Measurements from ENCODE around the gene DACH2.

The DACH2 gene

DNA sequence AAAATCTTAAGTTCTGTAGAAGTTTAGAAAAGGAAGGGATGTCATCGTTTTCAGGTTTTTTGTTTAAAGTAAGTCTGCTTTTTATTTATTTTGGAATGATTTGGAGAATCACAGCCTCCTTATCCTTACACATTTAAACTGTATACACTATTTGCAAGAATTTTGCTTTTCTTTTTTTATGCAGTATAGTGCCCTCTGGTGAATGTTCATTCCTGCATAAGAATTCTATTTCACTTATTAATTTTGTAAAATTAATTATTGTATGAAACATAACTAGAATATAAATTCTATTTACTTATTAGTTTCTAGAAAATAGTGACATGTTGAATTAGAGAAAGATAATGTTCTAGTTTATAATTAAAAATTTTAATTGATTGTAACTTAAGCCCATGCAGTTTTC, 44.6 kb downstream of the DACH2 start:
- TF ChIP-seq, protein P1, sequence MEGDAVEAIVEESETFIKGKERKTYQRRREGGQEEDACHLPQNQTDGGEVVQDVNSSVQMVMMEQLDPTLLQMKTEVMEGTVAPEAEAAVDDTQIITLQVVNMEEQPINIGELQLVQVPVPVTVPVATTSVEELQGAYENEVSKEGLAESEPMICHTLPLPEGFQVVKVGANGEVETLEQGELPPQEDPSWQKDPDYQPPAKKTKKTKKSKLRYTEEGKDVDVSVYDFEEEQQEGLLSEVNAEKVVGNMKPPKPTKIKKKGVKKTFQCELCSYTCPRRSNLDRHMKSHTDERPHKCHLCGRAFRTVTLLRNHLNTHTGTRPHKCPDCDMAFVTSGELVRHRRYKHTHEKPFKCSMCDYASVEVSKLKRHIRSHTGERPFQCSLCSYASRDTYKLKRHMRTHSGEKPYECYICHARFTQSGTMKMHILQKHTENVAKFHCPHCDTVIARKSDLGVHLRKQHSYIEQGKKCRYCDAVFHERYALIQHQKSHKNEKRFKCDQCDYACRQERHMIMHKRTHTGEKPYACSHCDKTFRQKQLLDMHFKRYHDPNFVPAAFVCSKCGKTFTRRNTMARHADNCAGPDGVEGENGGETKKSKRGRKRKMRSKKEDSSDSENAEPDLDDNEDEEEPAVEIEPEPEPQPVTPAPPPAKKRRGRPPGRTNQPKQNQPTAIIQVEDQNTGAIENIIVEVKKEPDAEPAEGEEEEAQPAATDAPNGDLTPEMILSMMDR (IDR thresholded peaks at IDR 0.05; ENCODE audit: extremely low read depth, missing control alignments): no peak

DNA sequence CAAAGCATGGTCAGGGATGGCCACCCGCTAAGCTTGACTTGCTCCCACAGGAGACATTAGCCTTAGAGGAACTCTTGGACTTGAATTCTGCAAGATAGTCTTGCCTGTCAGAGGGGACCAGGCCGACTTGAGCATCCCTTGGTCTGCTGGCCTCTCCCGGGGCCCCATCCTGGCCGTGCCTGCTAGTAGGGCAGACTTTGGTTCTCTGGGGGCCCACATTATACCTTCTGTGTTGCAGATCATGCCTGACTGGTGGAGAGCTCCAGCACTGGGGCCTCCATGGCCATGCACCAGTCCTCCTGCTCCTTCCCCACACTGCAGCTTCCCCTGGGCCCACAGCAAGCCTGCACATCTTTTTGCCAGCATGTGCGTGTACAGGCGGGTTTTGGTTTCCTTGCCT, 46.5 kb downstream of the DACH2 start:
- no peak for DNase-seq (ENCODE audit: low spot score)
- TF ChIP-seq, protein P1 (IDR thresholded peaks at IDR 0.05; ENCODE audit: extremely low read depth, missing control alignments): no peak

More for the DNA sequence above, 44.6 kb downstream of the DACH2 start:
- DNase-seq (ENCODE audit: low spot score): no peak

DNA sequence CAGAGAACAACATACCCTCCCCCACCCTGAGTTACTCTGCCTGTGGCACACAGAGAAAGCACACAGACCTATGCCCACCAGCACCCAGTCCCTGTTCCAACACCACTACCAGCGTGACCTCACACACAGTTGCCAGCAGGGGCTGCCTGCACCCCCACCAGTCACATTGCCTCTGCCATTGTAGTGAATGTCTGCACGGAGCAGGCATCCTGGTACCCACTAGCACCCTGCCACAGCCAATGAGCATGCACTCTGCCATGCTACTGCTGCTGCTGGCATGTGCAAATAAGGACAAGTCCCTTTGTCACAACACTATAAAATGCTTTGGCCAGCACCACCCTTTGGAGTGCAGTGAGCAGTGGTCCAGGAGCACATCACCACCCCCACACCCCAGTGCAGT, 47.1 kb downstream of the DACH2 start:
- TF ChIP-seq, protein P1 (IDR thresholded peaks at IDR 0.05; ENCODE audit: extremely low read depth, missing control alignments): no peak
- no peak for DNase-seq (ENCODE audit: low spot score)

DNA sequence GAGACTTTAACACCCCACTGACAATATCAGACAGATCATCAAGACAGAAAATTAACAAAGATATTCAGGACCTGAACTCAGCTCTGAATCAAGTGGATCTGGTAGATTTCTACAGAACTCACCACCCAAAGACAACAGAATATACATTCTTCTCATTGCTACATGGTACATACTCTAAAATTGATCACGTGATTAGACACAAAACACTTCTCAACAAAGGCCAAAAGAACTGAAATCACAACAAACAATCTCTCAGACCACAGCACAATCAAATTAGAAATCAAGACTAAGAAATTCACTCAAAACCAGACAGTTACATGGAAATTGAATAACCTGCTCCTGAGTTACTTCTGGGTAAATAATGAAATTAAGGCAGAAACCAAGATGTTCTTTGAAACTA, 49.6 kb downstream of the DACH2 start:
- DNase-seq (ENCODE audit: low spot score): no peak
- TF ChIP-seq, protein P1 (IDR thresholded peaks at IDR 0.05; ENCODE audit: extremely low read depth, missing control alignments): no peak

DNA sequence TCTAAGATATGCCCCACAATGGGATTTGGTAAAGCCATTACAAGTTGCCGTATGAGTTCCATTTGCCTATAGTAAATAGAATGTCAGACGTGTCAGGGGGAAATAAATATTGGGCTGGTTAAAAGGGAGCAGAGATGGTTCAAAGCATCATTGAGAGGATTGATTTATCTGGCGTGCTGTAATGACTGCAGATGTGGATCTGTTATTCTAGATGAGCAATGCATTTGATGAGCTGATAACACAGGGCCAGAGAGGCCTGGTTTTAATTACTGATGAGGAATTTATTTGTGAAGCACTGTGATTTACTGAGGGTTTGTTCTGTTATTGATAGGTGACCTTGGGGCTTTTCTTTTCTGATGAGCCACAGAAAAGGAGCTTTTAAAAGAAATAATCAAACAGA, 62.5 kb downstream of the DACH2 start:
- TF ChIP-seq, protein P1 (IDR thresholded peaks at IDR 0.05; ENCODE audit: extremely low read depth, missing control alignments): no peak
- DNase-seq (ENCODE audit: low spot score): no peak

DNA sequence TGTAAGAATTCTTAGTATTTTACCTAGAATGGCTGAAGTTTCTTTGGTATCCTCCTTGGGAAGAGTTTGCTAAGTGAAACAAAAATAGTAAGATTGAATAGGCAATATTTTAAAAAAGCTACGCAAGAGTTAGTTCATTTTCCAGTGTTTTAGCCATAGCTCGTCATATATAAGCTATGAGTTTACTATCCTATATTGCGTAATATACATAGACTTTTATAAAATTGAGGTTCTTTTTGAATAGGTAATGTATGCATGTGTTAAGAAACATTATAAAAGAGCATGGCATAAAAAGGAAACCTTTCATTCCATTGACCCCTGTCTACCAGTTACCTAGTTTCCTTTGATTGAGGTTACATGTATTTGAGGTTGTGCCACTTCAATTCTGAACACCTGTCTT, 67.0 kb downstream of the DACH2 start:
- TF ChIP-seq, protein P1 (IDR thresholded peaks at IDR 0.05; ENCODE audit: extremely low read depth, missing control alignments): no peak
- DNase-seq (ENCODE audit: low spot score): no peak

DNA sequence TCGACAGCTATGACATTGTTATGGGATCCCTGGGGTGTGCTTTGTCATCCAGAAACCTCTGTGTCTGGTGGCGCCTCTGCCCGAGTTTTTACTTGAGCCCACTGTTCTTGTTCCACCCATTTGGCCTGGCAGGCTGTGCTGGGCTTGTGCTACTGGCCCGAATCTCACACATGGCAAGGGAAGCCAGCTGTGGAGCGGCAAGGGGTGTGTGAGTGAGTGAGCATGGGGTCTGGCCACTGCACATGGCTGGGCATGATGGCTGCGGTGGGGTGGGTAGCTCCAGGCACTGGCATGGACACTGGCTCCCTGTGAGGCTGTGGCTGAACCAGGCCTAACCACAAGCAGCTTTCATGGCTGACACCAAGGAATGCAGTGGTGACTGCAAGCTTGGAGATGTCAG, 89.2 kb downstream of the DACH2 start:
- no peak for DNase-seq (ENCODE audit: low spot score)
- TF ChIP-seq, protein P1 (IDR thresholded peaks at IDR 0.05; ENCODE audit: extremely low read depth, missing control alignments): no peak

All from GM20000 (cell line).